Measurements from ENCODE around the gene NKX2-4.

The NKX2-4 gene

DNA sequence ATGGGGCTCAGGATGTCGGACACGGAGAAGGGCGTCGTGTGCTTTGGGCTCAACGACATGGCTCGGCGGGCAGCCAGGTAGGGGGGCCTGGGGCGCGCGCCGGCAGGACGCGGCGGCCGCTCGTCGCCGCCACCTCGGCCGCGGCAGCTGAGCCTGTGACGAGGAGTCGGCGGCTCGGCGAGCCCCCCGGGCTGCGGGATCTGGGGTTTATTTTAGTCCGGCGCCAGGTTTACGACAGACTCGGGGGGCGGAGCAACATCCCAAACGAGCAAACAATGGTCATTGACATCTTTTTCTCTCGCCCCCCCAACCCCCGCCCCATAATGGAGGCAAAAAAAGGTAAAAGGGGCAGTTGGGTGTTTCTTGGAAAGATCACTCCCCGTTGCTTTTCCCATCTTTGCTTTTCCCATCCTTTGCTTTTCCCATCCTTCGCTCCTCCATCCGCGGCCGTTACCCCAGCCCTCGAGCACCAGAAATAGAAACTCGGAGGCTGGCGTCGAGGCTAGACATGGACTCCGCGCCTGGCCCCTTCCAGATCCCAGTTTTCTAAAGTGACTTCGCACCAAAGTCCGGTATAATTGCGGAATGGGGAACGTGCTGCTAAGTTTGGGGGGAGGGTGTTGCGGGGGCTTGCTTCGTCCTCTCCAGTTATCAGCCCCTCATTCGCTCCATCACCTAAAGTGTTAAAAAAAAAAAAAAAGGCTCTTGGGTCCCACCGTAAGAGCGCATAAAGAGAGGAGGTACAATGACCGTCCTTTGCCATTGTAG lies at the start of gene NKX2-4:
Gene NKX2-4, minus strand, starts transcription at position 186 of the 768 bp plus-strand sequence. Its CDS starts 127 bp downstream, at position 59.
- in situ Hi-C loops (cut with HindIII; ENCODE audit: low sequenced_read_pairs) = no loop called here
- TF ChIP-seq, protein P1, sequence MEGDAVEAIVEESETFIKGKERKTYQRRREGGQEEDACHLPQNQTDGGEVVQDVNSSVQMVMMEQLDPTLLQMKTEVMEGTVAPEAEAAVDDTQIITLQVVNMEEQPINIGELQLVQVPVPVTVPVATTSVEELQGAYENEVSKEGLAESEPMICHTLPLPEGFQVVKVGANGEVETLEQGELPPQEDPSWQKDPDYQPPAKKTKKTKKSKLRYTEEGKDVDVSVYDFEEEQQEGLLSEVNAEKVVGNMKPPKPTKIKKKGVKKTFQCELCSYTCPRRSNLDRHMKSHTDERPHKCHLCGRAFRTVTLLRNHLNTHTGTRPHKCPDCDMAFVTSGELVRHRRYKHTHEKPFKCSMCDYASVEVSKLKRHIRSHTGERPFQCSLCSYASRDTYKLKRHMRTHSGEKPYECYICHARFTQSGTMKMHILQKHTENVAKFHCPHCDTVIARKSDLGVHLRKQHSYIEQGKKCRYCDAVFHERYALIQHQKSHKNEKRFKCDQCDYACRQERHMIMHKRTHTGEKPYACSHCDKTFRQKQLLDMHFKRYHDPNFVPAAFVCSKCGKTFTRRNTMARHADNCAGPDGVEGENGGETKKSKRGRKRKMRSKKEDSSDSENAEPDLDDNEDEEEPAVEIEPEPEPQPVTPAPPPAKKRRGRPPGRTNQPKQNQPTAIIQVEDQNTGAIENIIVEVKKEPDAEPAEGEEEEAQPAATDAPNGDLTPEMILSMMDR (IDR thresholded peaks at IDR 0.05; ENCODE audit: low read depth, low read length, missing control alignments) = no peak
- no peak for DNase-seq (ENCODE audit: low read depth)
- no peak within 1 kb of the TSS for H3K4me3 ChIP-seq (ENCODE audit: low read depth, low read length)

DNA sequence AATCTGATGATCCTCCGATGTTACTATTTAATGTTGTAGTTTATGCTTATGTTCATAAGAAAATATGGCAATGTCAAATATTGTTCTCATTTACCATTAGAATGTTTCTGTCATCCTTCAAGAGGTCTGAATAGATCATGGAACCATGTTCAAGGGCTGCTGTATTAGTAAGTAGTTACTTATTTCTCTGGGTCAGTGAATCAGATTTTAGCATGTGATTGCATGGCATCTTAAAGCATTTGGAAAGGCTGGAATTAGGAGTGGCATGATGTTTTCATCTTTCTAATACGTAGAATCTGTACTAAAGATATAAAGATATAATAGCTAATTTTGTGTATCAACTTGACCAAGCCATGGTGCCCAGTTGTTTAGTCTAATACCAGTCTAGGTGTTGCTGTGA lies 40.5 kb upstream of the NKX2-4 start:
- in situ Hi-C loops (cut with HindIII; ENCODE audit: low sequenced_read_pairs) = no loop called here
- TF ChIP-seq, protein P1 (IDR thresholded peaks at IDR 0.05; ENCODE audit: low read depth, low read length, missing control alignments) = no peak
- H3K4me3 ChIP-seq (ENCODE audit: low read depth, low read length) = no peak overlapping the region
- no peak for DNase-seq (ENCODE audit: low read depth)

DNA sequence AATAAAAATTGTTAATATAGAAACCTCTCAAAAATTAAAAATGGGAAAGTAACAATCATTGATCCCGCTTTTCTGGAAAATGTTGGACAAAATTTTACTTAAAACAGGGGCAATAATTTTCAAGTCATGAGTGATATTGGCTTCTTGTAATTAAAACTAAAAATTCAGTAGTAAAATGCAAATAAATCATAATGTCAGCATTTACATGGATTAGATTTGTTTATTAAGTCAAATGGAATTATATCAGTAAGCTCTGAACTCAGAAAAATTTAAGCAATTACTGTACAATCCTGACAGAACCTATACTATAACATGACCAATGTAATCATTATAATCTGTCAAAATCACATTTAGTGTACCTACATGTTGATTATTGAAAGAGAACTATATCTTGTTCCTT lies 39.9 kb upstream of the NKX2-4 start:
- H3K4me3 ChIP-seq (ENCODE audit: low read depth, low read length) = no peak overlapping the region
- TF ChIP-seq, protein P1 (IDR thresholded peaks at IDR 0.05; ENCODE audit: low read depth, low read length, missing control alignments) = no peak
- in situ Hi-C loops (cut with HindIII; ENCODE audit: low sequenced_read_pairs) = no loop called here
- no peak for DNase-seq (ENCODE audit: low read depth)

DNA sequence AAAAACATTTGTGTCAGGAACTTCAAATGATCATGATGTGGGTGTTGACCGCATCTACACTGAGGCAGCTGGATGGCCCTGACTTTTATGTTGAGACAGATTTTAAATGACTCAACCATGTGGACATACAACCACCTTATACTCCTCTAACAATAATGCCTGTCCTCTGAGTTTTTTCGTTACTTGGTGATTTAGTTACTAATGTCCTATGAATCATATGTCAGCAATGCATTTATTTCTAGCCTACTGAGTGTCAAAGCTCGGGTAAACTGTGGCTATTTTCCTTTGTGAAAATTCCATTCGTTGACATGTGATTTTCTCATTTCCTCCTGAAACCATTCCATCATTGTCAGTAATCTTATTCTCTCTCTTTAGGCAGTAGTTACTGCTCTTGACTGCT lies 38.9 kb upstream of the NKX2-4 start:
- TF ChIP-seq, protein P1 (IDR thresholded peaks at IDR 0.05; ENCODE audit: low read depth, low read length, missing control alignments) = no peak
- no peak overlapping the region for H3K4me3 ChIP-seq (ENCODE audit: low read depth, low read length)
- DNase-seq (ENCODE audit: low read depth) = peak; percentile 68
- in situ Hi-C loops (cut with HindIII; ENCODE audit: low sequenced_read_pairs) = no loop called here

DNA sequence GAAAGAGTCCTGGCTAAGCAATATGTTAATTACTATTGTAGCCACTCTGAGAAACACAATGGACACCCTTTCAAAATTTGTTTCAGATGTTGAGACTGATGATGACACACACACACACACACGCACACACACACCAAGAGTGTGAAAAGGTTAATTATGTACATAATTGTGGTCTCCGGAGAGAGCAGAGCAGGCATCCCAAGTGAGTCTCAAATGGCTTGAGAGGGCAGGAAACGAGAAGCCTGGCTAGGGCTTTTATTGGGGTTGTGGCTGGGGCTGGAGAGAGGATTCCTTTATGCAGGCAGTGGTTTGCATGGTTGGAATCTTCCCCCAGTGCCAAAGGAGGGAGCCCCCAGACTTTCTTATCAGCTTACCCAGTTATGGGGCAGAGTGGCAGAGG lies 38.2 kb upstream of the NKX2-4 start:
- H3K4me3 ChIP-seq (ENCODE audit: low read depth, low read length) = no peak overlapping the region
- TF ChIP-seq, protein P1 (IDR thresholded peaks at IDR 0.05; ENCODE audit: low read depth, low read length, missing control alignments) = no peak
- in situ Hi-C loops (cut with HindIII; ENCODE audit: low sequenced_read_pairs) = no loop called here
- DNase-seq (ENCODE audit: low read depth) = peak; percentile 42

DNA sequence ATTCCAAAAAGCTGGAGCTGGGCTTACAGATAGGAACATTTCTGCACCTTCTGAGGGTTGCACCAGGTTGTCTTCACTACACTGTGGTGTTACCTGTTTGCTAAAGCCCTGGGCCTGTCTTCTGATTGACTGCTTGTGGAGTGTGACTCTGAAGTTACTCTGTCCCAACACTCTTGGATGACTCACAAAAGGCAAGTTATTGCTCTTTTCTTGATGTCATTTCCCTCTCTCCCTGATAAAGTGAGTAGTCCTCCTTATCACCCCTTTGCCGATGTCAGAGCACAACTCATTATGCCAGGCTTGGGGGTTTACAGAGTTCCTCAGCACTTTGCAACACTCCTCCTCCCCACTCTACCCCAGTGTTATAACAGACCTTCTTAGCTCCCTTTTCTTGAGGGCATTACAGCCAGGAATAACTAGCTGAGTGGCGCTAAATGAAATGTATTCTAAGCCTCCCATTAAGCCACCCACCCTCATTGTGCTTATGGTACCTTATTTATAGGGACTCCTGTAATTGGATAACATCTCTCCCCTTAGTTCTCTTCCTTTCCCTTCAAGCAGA lies 36.1 kb upstream of the NKX2-4 start:
- in situ Hi-C loops (cut with HindIII; ENCODE audit: low sequenced_read_pairs) = no loop called here
- DNase-seq (ENCODE audit: low read depth) = no peak
- TF ChIP-seq, protein P1 (IDR thresholded peaks at IDR 0.05; ENCODE audit: low read depth, low read length, missing control alignments) = no peak
- no peak overlapping the region for H3K4me3 ChIP-seq (ENCODE audit: low read depth, low read length)

Measured in astrocyte of the cerebellum (primary cell).